ENCODE data around the gene LAMA5. TPM values are rescaled to one million over a fixed set of nuclear protein-coding genes. Genes with fewer than 3 reads are reported as not detected.

Gene LAMA5
- total and polyA plus RNA-seq, 2 donors (not counting 1 experiment from before 2014, with no cell fraction given), result 52.9 to 83.5 TPM

DNA sequence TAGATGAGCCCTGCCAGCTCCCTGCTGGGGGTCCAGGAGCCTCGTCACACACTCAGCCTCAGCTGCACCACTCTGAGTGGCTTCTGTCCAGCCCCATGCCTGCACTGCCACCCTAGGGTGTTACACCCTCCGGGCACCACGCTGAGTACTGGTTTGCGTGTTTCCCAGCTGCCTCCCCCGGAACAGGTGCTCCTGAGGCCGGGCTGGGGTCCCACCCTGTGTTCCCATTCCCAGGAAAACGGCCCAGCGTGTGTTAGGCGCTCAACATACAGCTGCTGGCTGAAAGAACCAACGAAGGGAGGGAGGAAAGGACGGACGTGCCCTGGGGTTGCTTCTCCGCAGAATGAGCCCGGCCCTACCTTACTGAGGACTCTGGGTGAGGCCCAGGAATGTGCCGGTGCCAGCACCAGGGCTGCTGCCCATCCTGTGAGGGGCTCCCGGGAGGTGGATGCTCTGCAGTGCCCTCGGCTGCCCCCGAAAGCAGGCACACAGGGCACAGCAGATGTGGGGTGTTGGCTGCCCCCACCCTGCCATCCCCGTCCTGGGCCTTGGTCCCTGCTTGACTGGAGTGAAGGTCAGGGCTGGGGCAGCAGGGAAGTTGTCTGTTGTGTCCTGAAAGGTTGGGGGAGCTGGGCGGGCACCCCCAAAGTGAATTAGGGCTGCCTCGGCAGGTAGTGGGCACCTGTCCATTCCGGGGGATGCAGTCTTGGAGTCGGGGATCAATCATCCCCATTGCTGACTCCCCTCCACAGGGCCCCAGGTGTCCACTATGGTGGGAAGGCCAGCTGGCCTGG lies 16.3 kb downstream of the LAMA5 start:
- Histone ChIP-seq H3K79me2 (ENCODE audit: control insufficient read depth, insufficient read depth, low read length) (no peaks in the 10 kb centered on the region), H3K4me1 (ENCODE audit: control insufficient read depth in 2 of 2, insufficient read depth in 2 of 2, low read length in 2 of 2) (no peaks in the 10 kb centered on the region), H2AFZ (ENCODE audit: insufficient read depth, low read depth, low read length, poor library complexity, severe bottlenecking) (no peak overlapping the region), H3K4me2 (replicated peaks; ENCODE audit: low read depth, low read length, poor library complexity, severe bottlenecking) (no peak overlapping the region), H3K4me3 (ENCODE audit: control extremely low read depth in 1 of 5, extremely low read depth in 1 of 5, insufficient read depth in 1 of 5, low read depth in 2 of 5, low read length in 4 of 5) (no peak overlapping the region), H3K9me3 (ENCODE audit: control extremely low read depth in 1 of 3, control insufficient read depth in 2 of 3, insufficient read depth in 1 of 3, low read length in 2 of 3) (peaks cover 0 to 4% (median 0%) of the 10 kb centered on the region in 3 donors), H3K27me3 (replicated peaks in 1 of 4; ENCODE audit: control extremely low read depth in 1 of 4, control insufficient read depth in 3 of 4, insufficient read depth in 4 of 4, low read length in 3 of 4) (no peaks in the 10 kb centered on the region), H4K20me1 (ENCODE audit: control insufficient read depth, insufficient read depth, low read length, poor library complexity, severe bottlenecking) (no peaks in the 10 kb centered on the region), H3K27ac (ENCODE audit: low read length in 2 of 2) (no peak overlapping the region), H3K9ac (ENCODE audit: low read length) (no peak overlapping the region), H3K36me3 (replicated peaks in 1 of 2; ENCODE audit: control extremely low read depth in 1 of 2, control insufficient read depth in 1 of 2, extremely low read depth in 1 of 2, insufficient read depth in 2 of 2, low read length in 1 of 2) (no peaks in the 10 kb centered on the region)
- H3K4me1 Mint-ChIP-seq, result no peaks in the 10 kb centered on the region
- no peaks in the 10 kb centered on the region for H3K27me3 Mint-ChIP-seq
- H3K27ac Mint-ChIP-seq, result no peak overlapping the region
- no peak for DNase-seq
- no peak overlapping the region for H3K4me3 Mint-ChIP-seq
- intact Hi-C loops (cut with micrococcal nuclease), result no loop called here
- TF ChIP-seq CTCF (IDR thresholded peaks at IDR 0.05) (no peak), EZH2 (IDR thresholded peaks at IDR 0.05; ENCODE audit: borderline replicate concordance, insufficient read depth, low read depth, low read length, poor library complexity, severe bottlenecking) (no peak)
- 84% methylated on average over 22 of the region's 23 CpGs for WGBS (ENCODE audit: insufficient coverage)
- H3K9me3 Mint-ChIP-seq (ENCODE audit: insufficient read depth), result peaks cover 3% of the 10 kb centered on the region
- POLR2A ChIA-PET, result no interaction called here
- no peak for ATAC-seq (ENCODE audit: low read depth)
- CTCF ChIA-PET, result no interaction called here

DNA sequence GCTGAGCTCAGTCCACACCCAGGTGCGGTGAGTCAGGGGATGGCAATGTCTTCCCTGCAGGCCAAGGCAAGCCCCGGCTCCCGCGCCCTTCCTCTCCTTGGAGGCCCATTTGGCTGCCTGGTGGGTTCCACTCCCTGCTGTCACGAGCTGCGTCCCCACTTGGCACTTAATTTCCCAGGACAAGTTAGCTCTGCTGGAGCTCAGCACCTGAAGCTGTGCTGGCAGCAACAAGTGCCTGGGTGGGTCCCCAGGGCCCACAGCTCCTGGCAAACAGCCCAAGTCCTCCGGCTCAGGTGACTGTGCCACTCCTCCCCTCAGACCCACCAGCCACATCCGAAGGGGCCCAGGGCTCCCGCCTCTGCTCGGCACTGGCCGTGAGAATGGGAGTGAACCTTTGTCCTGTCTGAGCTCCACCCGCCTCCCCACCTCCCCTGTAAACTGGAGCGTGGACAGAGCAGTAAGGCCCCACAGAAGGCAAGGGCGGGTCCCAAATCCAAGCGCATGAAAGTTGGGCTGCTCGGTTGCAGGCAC lies 16.9 kb downstream of the LAMA5 start:
- H3K9ac ChIP-seq (ENCODE audit: low read length), result no peak overlapping the region
- Mint-ChIP-seq H3K4me3 (no peak overlapping the region), H3K27me3 (no peaks in the 10 kb centered on the region), H3K4me1 (no peaks in the 10 kb centered on the region), H3K27ac (no peak overlapping the region), H3K9me3 (ENCODE audit: insufficient read depth) (peaks cover 3% of the 10 kb centered on the region)
- H3K4me3 ChIP-seq (ENCODE audit: control extremely low read depth in 1 of 5, extremely low read depth in 1 of 5, insufficient read depth in 1 of 5, low read depth in 2 of 5, low read length in 4 of 5), result no peak overlapping the region
- no peaks in the 10 kb centered on the region for H3K27me3 ChIP-seq (replicated peaks in 1 of 4; ENCODE audit: control extremely low read depth in 1 of 4, control insufficient read depth in 3 of 4, insufficient read depth in 4 of 4, low read length in 3 of 4)
- ATAC-seq (ENCODE audit: low read depth) (no peak), DNase-seq (no peak)
- no peaks in the 10 kb centered on the region for H3K36me3 ChIP-seq (replicated peaks in 1 of 2; ENCODE audit: control extremely low read depth in 1 of 2, control insufficient read depth in 1 of 2, extremely low read depth in 1 of 2, insufficient read depth in 2 of 2, low read length in 1 of 2)
- no peaks in the 10 kb centered on the region for H3K4me1 ChIP-seq (ENCODE audit: control insufficient read depth in 2 of 2, insufficient read depth in 2 of 2, low read length in 2 of 2)
- intact Hi-C loops (cut with micrococcal nuclease), result no loop called here
- H2AFZ ChIP-seq (ENCODE audit: insufficient read depth, low read depth, low read length, poor library complexity, severe bottlenecking), result no peak overlapping the region
- CTCF ChIA-PET, result no interaction called here
- no peaks in the 10 kb centered on the region for H4K20me1 ChIP-seq (ENCODE audit: control insufficient read depth, insufficient read depth, low read length, poor library complexity, severe bottlenecking)
- H3K9me3 ChIP-seq (ENCODE audit: control extremely low read depth in 1 of 3, control insufficient read depth in 2 of 3, insufficient read depth in 1 of 3, low read length in 2 of 3), result peaks cover 0 to 4% (median 0%) of the 10 kb centered on the region in 3 donors
- POLR2A ChIA-PET, result no interaction called here
- H3K4me2 ChIP-seq (replicated peaks; ENCODE audit: low read depth, low read length, poor library complexity, severe bottlenecking), result no peak overlapping the region
- WGBS (ENCODE audit: insufficient coverage), result 88% methylated on average over 16 of the region's 16 CpGs
- no peak overlapping the region for H3K27ac ChIP-seq (ENCODE audit: low read length in 2 of 2)
- no peaks in the 10 kb centered on the region for H3K79me2 ChIP-seq (ENCODE audit: control insufficient read depth, insufficient read depth, low read length)
- TF ChIP-seq CTCF (IDR thresholded peaks at IDR 0.05), result no peak
- TF ChIP-seq EZH2 (IDR thresholded peaks at IDR 0.05; ENCODE audit: borderline replicate concordance, insufficient read depth, low read depth, low read length, poor library complexity, severe bottlenecking), result no peak

Data from B cell (primary cell).